GM19035 (cell line): ENCODE results near the gene DRD5.
"Not testable (repeated sequence)": the region's sequence is repeated elsewhere in the genome, so short reads cannot be mapped to it uniquely, and the experiment has no call there.

Source experiments
- ATAC-seq: cut with Tn5 transposase; IDR thresholded peaks from one replicate; pipeline ENCODE4 v1.9.1; 2021; ENCODE audit not compliant: unreplicated experiment

The DRD5 gene

DNA sequence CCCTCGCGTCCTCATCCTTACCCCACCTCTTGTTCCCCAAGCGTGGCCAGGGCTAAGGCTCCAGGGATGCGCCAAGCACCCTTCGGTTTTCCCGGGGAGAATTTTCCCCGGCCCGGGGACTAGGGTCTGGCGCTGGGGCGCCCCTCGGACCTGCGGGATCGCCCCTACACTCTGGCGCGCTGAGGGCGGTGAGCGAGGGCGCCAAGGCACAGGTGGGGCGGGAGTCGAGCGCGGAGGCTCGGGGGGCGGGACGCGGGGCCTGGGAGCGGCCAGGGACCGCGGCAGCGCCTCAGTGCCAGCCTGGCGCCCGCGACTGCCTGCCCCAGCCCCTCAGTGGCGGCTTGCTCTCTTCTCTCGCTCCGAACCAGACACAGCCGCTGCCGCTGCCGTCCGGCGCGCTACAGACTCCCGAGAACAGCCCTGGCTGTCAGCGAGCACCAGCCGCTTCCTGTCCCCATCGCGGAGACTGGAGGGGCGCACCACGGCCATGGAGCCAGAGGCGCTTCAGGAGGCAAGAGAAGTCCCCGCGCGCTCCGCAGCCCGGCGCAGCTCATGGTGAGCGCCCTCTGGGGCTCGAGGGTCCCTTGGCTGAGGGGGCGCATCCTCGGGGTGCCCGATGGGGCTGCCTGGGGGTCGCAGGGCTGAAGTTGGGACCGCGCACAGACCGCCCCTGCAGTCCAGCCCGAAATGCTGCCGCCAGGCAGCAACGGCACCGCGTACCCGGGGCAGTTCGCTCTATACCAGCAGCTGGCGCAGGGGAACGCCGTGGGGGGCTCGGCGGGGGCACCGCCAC is at the start of gene DRD5:
DRD5 (plus strand) TSS at position 292 of the 793 bp plus-strand sequence; CDS start at position 688, 396 bp downstream.
- no peak for ATAC-seq

- ATAC-seq: not testable (repeated sequence)
Observed at GRCh38 chr4:9732256-9732655, 49.2 kb upstream of the DRD5 start.

DNA sequence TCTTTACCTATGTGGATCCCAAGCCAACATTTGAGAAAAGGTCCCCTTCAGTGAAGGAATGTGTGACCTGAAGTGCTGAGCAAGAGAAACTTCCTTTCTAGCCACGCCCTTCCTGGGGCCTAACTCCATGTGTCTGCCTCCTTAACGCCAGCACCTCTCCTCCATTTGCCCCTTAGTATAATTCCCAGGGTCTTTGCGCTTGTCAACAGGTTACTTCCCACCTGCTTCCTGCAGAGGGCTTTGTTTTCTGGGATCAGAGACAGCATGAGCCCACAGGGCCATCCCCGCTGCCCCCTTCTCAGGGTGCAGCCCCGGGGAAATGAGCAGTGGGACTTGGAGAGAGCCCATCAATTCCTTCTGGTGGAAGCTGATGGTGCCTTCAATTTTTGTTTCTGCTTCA is 45.9 kb upstream of the DRD5 start:
- ATAC-seq: no peak

- not testable (repeated sequence) for ATAC-seq
Observed at GRCh38 chr4:9737280-9737679, 44.2 kb upstream of the DRD5 start.

- ATAC-seq: not testable (repeated sequence)
Observed at GRCh38 chr4:9743789-9744188, 37.6 kb upstream of the DRD5 start.

DNA sequence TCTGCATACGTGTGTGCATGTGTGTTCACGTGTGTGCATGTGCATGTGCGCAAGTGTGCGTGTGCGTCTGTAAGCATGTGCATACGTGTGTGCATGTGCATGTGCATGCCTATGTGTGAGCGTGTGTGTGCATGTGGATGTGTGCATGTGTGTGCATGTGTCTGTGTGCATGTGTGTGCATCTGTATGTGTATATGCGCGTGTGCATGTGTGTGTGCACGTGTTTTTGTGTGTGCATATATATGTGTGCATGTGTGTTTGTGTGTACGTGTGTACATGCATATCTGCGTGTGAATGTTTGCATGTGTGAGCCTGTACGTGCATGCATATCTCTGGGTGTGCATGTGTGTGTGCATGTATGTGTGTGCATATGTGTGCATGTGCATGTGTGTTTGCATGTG is 35.7 kb upstream of the DRD5 start:
- ATAC-seq: no peak

- no peak for ATAC-seq
Observed at GRCh38 chr4:9758641-9759317, 22.7 kb upstream of the DRD5 start.

DNA sequence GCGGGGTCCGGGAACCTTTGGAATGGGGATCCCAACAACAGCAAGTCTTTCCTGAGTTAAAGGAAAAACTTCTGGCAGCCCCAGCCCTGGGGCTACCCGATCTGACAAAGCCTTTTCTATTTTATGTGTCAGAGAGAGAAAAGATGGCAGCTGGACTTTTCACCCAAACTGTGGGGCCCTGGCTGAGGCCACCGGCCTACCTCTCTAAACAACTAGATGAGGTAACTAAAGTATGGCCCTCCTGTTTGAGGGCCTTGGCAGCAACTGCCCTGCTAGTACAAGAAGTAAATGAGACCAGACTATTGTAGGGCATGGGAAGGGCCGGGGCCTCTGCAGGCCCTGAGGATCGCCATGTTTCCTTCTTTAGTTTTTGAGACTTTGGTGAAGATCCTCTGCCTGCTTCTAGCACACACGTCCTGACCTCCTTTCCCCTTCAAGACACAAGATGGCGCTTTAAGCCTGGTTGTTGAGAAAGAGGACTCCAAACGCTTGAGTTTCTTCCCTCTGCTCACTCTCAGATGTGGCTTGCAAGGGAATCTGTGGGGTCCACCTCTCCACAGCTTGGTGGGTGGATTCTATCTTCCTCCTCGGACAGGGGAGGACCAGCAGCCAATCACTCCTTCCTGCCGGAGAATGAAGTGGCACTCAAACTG is 18.5 kb upstream of the DRD5 start:
- no peak for ATAC-seq

GRCh38 chr4:9764155-9764696 is 17.2 kb upstream of the DRD5 start:
- no peak for ATAC-seq

- no peak for ATAC-seq
Observed at GRCh38 chr4:9765091-9765490, 16.3 kb upstream of the DRD5 start.

DNA sequence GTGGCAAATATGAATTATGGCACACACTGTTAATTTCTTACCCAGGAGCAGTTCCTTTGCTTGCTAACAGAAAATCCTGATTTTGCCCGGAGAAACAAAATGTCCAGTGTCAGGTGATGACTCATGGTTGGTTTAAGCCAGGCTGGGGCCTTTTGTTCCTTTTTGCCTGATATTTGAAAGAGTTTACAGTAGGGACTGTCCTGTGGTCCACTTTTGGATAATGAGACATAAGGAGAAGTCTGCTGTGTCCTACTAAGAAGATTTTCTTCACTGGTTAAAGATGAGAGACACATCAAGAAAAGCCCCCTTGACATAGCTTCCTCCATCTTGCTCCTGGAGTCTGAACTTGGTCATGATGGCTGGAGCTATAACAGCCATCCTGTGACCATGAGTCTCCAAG is 12.1 kb upstream of the DRD5 start:
- no peak for ATAC-seq

DNA sequence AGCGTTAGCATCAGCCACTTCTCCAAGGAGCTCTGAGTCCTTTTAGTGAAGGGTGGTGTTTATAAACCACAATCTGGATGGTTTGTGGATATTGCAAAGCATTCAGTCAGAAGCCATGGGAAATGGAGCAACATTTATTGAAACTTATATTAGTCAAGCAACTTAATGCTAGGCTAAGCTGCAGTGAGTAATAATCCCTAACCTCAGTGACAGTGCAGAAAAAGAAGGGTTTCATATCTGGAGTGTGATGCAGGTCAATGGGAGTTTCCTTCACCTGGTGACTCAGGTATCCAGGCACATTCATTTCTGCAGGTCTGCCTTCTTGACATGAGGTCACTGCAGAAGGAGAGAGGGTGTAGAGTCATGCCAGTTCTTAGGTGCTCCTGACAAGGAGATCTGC is 10.4 kb upstream of the DRD5 start:
- ATAC-seq: no peak

DNA sequence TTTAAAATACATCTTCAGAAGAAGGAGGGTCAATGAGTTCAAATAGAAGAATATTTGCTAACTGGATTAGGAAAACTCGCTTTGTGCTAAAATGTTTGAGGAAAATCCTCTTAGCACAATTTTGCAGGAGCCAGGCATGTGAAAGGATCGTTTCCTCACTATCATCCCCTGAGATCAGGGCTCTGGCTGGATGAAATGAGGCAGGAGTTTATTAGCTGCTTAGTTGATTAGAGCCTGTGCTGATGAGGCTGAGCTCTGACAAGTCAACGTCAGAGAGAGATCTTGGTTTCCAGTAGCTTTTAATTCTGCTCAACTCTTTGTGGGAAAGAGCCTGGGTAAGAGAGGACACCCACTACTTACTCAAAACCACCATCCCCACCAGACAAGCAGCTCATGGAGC is 8.0 kb upstream of the DRD5 start:
- no peak for ATAC-seq

DNA sequence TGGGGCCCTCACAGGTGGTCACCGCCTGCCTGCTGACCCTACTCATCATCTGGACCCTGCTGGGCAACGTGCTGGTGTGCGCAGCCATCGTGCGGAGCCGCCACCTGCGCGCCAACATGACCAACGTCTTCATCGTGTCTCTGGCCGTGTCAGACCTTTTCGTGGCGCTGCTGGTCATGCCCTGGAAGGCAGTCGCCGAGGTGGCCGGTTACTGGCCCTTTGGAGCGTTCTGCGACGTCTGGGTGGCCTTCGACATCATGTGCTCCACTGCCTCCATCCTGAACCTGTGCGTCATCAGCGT is 652 bp downstream of the DRD5 start:
- no peak for ATAC-seq

GRCh38 chr4:9785891-9786290 is 4.5 kb downstream of the DRD5 start:
- not testable (repeated sequence) for ATAC-seq

- ATAC-seq: no peak
Observed at GRCh38 chr4:9792381-9792780, 10.9 kb downstream of the DRD5 start.

GRCh38 chr4:9796641-9797040 is 15.2 kb downstream of the DRD5 start:
- ATAC-seq: not testable (repeated sequence)

DNA sequence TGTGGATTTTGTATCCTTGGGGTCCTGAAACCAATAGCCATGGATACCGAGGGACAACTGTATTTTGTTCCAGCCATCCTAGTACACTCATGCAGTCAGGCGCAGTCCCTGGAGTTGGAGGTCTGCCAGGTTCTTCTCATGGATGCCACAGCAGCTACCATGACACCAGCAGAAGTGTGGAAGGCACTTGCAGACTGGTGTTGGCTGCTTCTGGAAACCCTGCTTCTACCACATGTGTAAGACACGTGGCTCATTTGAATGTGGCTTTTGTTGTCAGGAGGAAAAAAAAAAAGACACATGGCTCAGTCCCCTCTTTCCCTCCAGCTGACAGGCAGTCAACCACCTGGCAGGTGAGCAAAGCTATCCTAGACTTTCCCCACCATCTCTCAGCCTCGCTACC is 19.4 kb downstream of the DRD5 start:
- ATAC-seq: no peak

DNA sequence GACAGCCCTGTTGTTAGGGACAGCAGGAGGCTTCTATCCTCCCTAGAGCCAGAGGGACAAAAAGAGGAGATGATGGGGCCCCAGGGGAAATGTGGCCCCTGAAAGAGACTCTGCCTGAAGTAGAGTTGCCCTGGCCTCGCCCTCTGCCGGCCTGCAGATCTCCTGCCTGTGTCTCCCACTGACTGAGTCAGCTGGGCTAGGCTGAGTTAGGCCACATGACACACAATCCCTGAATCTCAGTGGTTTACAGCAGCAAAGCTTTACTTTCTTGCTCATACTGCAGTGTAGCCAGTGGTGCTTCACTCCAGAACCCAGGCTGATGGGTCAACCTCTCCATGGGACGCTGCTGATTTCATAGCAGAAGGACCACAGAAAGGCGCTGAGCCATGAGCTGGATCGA is 23.5 kb downstream of the DRD5 start:
- no peak for ATAC-seq

GRCh38 chr4:9808077-9808476 is 26.6 kb downstream of the DRD5 start:
- ATAC-seq: peak; percentile 43

- ATAC-seq: no peak
Observed at GRCh38 chr4:9811806-9812205, 30.4 kb downstream of the DRD5 start.
